Heart left ventricle (tissue), 13 donors: ENCODE measurements around the gene AKAP13.

ENCODE experiments used
- POLR2A ChIP-seq, 2 donors: fragments of 450-650 bp; IDR thresholded peaks; one replicate each; pipeline ENCODE4 v1.6.1; 2017; ENCODE audit warnings: antibody characterized with exemption in 2 of 2, mild to moderate bottlenecking in 2 of 2, moderate library complexity in 2 of 2
- TF ChIP-seq, protein P1 (sequence below), 12 donors: fragments of 200-600 bp; sonication (generic) in 4 of 12; IDR thresholded peaks; one replicate each; pipeline versions ENCODE4 v1.5.0 to v1.8.0; 2018 to 2022; ENCODE audit warnings: antibody characterized with exemption in 12 of 12, mild to moderate bottlenecking in 5 of 12
- donor health status: ischemic (EF 13 %, LVEDD 7.1; RV severe dilation, severe dysfunction).
- donor health status: DM: no; HTN: yes; CAD: no.
- donor health status: DM: no; HTN: no; CAD: no.
- donor health status: ischemic (EF 25% LVEDD 6.9; RV normal size, moderate dysfunction).
- donor health status: ischemic (EF 25% LVEDD 5.7; RV mildly dilated, moderate dysfunction).
- donor health status: ischemic (EF 35%, LVEDD 5.7; RV mildly dilated, moderate dysfunction).
- donor health status: nonischemic (EF 11% LVEDD 7.7; RV severe dilation, severe dysfunction).
- donor health status: DM: yes; HTN: yes; CAD: no.
- donor health status: PGD.
- donor health status: ischemic (EF 29% LVEDD 5.4; RV normal size, mild dysfunction).
- donor health status: nonischemic (EF 23%, LVEDD 6.1; RV moderate dilation, normal function).

- TF ChIP-seq, protein P1, sequence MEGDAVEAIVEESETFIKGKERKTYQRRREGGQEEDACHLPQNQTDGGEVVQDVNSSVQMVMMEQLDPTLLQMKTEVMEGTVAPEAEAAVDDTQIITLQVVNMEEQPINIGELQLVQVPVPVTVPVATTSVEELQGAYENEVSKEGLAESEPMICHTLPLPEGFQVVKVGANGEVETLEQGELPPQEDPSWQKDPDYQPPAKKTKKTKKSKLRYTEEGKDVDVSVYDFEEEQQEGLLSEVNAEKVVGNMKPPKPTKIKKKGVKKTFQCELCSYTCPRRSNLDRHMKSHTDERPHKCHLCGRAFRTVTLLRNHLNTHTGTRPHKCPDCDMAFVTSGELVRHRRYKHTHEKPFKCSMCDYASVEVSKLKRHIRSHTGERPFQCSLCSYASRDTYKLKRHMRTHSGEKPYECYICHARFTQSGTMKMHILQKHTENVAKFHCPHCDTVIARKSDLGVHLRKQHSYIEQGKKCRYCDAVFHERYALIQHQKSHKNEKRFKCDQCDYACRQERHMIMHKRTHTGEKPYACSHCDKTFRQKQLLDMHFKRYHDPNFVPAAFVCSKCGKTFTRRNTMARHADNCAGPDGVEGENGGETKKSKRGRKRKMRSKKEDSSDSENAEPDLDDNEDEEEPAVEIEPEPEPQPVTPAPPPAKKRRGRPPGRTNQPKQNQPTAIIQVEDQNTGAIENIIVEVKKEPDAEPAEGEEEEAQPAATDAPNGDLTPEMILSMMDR (IDR thresholded peaks at IDR 0.05), result no peak
- TF ChIP-seq POLR2A (IDR thresholded peaks at IDR 0.05), result no peak
Observed at GRCh38 chr15:85679231-85679630, 298.8 kb downstream of the AKAP13 start.
